HG02973 (cell line): Measurements from ENCODE around the gene PAPPA2.
A peak's percentile ranks its signal among the peaks of the same experiment; 100 is the strongest.
"Not testable (repeated sequence)": the region's sequence is repeated elsewhere in the genome, so short reads cannot be mapped to it uniquely, and the experiment has no call there.

Experiments
- ATAC-seq: cut with Tn5 transposase; IDR thresholded peaks from one replicate; pipeline ENCODE4 v1.9.1; 2021; ENCODE audit warnings: moderate library complexity; ENCODE audit not compliant: unreplicated experiment

PAPPA2 gene

GRCh38 chr1:176744142-176744541, 281.2 kb downstream of the PAPPA2 start:
- no peak for ATAC-seq

GRCh38 chr1:176745945-176746344, 283.0 kb downstream of the PAPPA2 start:
- ATAC-seq: no peak

DNA sequence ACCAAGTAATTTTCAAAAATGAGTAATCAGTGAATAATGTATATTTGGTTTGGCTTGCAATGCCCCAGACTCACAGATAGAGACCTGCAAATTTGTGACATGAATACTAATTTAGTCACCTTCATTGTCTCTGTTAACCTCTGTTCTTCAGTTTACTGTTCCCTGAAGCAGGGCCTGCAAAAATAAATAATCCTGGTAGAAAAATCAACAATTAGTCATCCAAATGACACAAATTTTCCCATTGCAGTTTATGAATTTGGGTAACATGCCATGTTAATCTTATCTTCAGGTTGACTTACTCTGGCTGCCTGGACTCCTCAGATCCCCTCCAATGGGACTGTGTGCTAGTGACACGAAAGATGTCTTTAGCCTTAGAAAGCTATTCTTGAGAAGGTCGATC, 289.5 kb downstream of the PAPPA2 start:
- ATAC-seq: no peak

- no peak for ATAC-seq
Observed at GRCh38 chr1:176754676-176755075, 291.7 kb downstream of the PAPPA2 start.

GRCh38 chr1:176756817-176757216, 293.8 kb downstream of the PAPPA2 start:
- not testable (repeated sequence) for ATAC-seq

DNA sequence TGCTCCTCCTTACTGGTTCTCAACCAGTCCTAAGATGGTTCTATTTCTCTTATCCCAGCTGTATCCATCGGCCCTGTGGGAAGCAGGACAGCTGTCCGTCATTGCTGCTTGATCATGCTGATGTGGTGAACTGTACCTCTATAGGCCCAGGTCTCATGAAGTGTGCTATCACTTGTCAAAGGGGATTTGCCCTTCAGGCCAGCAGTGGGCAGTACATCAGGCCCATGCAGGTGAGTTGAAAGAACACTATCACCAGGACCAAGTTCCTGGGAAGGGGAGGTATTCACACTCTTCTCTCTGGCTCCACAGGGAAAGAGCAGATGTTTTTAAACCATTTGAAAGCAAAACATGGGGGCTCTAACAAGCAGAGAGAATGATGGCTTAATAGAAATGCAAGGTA, 302.6 kb downstream of the PAPPA2 start:
- ATAC-seq: no peak

- no peak for ATAC-seq
Observed at GRCh38 chr1:176766779-176767178, 303.8 kb downstream of the PAPPA2 start.

DNA sequence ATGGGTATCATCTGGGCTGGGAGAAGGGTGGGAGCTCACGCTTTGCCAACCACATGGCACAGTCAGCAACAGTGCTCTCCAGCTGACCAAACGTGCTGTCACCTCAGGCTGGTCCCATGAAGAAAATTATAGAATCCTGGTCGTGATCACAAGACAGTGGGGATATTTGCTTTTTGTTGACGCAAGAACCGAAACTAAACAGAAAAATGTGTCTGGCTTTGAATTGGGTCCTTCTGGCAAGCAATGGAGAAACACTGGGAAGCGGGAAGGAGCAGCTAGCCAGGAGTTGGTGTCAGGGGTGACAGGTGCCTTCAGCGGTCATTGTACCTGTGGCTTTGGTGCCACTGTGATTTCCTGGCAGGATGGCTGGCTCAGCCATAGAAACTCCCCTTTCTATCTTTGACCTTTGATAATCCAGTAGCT, 304.8 kb downstream of the PAPPA2 start:
- no peak for ATAC-seq

DNA sequence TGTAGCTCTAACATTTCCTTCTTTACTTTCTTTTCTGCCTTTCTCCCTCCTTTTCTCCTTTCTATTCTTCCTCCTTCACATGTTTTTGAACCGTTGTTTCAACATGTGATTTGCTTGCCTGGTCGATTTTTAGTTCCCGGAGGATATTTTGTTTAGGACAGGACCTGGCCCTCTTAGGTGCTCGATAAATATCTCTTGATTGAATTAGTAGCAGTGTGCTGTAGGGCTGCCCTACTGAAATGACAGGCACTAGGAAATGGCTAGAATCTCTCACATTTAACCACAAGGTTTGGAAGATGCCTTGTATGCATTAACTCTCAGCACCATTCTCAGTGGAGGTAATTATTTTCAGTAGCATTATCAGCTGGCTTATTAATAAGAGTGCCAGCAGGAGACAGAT, 305.6 kb downstream of the PAPPA2 start:
- no peak for ATAC-seq

GRCh38 chr1:176770066-176770465, 307.1 kb downstream of the PAPPA2 start:
- no peak for ATAC-seq

DNA sequence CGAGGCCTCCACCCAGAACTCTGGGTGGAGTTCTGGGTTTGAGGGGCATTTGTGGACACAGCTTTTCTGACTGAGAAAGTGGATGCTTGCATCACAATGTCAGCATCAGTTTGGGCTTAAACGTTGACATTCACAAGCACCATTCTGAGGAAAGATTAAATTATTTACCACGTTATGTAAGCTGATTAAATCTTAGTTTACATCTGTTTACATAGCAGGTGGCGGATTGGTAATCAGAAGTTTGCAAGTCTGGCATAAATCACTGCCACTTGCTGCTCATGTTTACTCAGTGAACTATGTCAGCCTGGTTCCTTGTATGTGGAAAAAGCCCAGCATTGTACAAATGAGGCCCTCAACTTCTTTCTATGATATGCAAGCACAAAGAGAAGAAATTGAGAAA, 310.1 kb downstream of the PAPPA2 start:
- ATAC-seq: no peak

DNA sequence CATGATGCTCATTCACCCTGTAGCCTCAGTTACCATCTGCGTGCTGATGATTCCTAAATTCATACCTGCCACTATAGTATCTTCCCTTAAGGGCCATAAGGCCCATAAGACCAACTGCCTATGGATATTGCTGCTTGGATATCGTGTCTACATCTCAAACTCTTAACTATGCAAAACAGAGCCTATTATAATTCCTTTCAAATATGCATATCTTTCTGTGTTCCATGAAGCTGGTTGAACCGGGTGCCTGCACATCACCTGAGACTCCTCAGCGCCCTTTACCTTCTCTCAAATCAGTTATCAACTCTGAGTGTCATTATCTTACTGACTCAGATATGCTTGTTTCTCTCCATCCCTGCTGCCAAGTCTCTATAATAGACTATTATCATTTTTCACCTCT, 311.2 kb downstream of the PAPPA2 start:
- no peak for ATAC-seq

DNA sequence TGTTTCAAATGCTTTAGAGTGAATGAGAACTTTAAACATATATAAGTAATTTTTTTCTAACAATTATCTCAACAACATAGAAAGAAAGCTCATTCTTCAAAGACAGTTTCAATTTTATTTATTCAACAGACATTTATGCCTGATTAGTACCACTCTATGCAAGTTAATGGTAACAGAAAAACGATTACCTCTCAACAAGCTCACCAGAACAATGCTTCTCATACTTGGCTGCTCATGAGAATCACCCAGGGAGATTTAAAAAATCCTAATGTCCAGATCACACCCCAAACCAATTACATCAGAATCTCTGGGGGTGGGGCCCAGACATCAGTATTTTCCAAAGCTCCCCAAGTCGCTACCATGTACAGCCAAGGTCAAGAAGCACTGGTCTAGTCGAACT, 312.4 kb downstream of the PAPPA2 start:
- ATAC-seq: no peak

DNA sequence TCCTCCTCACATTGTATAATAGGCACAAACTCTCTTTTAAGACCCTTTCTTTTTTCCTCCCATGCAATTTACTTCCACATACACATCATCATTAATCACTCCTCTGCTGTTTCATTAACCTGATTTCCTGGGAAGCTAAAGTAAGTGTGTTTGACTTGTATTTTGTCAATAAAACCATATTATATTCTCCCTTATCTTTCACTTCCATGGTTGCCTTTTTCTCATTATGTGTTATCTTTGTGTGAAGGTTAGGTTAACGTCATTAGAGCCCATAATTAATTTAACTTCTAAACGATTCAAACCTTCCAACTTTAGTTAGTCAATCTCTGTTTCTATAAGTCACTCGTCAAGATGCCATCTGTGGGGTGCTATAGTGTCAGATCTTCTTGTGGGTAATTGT, 313.0 kb downstream of the PAPPA2 start:
- ATAC-seq: no peak

GRCh38 chr1:176778056-176778455, 315.1 kb downstream of the PAPPA2 start:
- no peak for ATAC-seq

- ATAC-seq: no peak
Observed at GRCh38 chr1:176779992-176780328, 317.0 kb downstream of the PAPPA2 start.

DNA sequence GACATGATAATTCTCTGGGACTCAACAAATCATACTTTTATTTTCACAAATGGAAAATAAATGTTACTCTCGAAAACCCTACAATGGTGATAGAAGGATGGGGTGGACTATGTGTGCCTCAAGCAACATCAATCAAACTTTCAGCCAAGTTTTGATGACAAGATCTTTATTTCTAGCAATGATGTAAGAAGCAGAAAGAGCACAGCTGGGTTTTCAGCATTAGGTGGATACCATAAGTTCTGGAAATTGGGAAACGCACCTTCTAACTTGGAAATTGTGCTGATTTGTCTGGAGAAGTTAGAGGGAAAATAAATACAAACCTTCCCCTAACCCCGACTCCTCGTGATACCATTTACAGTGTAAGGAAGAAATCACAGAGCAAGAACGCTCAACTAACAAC, 320.3 kb downstream of the PAPPA2 start:
- ATAC-seq: no peak

GRCh38 chr1:176785056-176785455, 322.1 kb downstream of the PAPPA2 start:
- ATAC-seq: no peak

DNA sequence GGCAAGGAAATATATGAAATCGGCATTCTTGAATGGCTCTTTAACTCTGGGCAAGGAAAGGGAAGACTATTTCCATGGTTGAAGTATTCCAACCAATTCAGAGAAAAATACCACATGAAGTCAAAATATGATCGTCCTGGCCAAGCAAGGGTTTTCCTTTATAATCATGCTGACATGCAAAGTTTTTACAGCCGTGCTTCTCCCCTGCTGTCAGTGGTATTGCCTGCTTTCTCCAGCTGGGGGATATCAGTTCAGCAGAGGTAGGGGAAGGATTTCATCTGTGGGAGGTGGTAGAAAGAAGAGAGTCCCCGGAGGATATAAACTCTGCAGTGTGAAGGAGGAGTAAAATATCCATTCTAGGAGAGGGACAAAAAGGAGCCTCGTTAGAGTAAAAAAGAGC, 322.8 kb downstream of the PAPPA2 start:
- ATAC-seq: peak; percentile 40

GRCh38 chr1:176786274-176786673, 323.3 kb downstream of the PAPPA2 start:
- peak; percentile 72 for ATAC-seq

GRCh38 chr1:176789571-176790090, 326.7 kb downstream of the PAPPA2 start:
- no peak for ATAC-seq

DNA sequence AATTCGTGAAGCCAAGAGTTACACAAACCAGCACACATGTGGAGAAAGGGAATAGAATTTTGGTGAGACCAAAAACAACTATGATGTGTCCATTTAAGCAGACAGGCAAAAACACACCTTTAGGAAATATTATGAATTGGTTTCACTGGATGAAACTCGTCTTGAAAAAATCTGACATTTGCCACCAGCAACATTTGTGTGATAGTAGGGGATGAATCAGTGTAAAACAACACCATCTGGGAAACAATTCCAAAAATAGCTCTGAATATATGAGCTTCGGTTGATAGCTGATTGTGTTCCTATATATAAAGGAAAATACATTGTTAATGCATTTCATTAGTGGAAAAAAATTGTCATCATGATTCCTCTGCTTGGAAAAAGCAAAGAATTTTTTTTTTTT, 327.8 kb downstream of the PAPPA2 start:
- no peak for ATAC-seq

DNA sequence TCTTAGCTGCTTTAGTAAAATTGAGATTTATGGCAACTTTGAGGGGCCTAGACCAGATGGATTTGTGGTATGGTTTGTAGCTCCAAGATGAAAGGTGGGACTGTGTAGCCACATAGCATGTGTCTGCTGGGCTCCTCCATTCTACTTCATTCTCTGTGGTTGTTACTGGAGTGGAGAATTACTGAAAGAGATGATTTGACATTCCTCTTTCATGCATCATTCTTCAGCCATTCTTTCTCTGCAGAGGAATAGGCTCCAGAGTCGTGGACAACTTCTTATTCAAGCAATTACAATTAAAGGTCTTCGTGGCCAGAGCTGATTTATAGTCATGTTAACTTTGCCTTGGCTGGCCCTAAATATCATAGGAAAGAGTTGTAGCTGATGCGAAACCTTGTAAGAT, 328.9 kb downstream of the PAPPA2 start:
- no peak for ATAC-seq
